HEK293T (cell line): ENCODE measurements around the gene B3GAT3.
"Not testable (repeated sequence)": the region's sequence is repeated elsewhere in the genome, so short reads cannot be mapped to it uniquely, and the experiment has no call there.

Source experiments
- CTCF ChIA-PET: fragments of 350-600 bp; formaldehyde crosslinking; extraction: SDS; loops from one replicate; lab custom pipeline; 2021; ENCODE audit warnings: antibody characterized with exemption, inconsistent platforms; lab: Yijun Ruan, JAX
- POLR2A ChIA-PET: fragments of 350-600 bp; formaldehyde crosslinking; extraction: SDS; loops from one replicate; lab custom pipeline; 2020; ENCODE audit warnings: antibody characterized with exemption, inconsistent platforms; lab: Yijun Ruan, JAX
- DNase-seq: peaks from one replicate; pipeline ENCODE4 v3.0.0; 2012; ENCODE audit warnings: mixed read lengths; ENCODE audit errors: extremely low spot score
- ARNT ChIP-seq: fragments of 450-650 bp; IDR thresholded peaks from 2 replicates; pipeline ENCODE4 v1.6.1; 2017; ENCODE audit warnings: mild to moderate bottlenecking
- BHLHE40 ChIP-seq: fragments of 450-650 bp; IDR thresholded peaks from 2 replicates; pipeline ENCODE4 v1.6.1; 2016; ENCODE audit warnings: mild to moderate bottlenecking, moderate library complexity, borderline replicate concordance
- CTBP1 ChIP-seq: fragments of 450-650 bp; IDR thresholded peaks from 2 replicates; pipeline ENCODE4 v1.6.1; 2016; ENCODE audit warnings: borderline replicate concordance
- ELF4 ChIP-seq: fragments of 450-650 bp; IDR thresholded peaks from 2 replicates; pipeline ENCODE4 v1.6.1; 2017; ENCODE audit warnings: antibody characterized with exemption
- FOXA1 ChIP-seq: fragments of 450-650 bp; IDR thresholded peaks from 2 replicates; pipeline ENCODE4 v1.6.1; 2016; ENCODE audit warnings: mild to moderate bottlenecking
- FOXK2 ChIP-seq: fragments of 450-650 bp; IDR thresholded peaks from 2 replicates; pipeline ENCODE4 v1.6.1; 2016; ENCODE audit warnings: mild to moderate bottlenecking
- FOXM1 ChIP-seq: fragments of 450-650 bp; IDR thresholded peaks from 2 replicates; pipeline ENCODE4 v1.6.1; 2017; ENCODE audit warnings: mild to moderate bottlenecking, borderline replicate concordance
- HDGF ChIP-seq: fragments of 450-650 bp; IDR thresholded peaks from 2 replicates; pipeline ENCODE4 v1.6.1; 2017; ENCODE audit warnings: antibody characterized with exemption, borderline replicate concordance
- L3MBTL2 ChIP-seq: fragments of 450-650 bp; conservative IDR thresholded peaks from 2 replicates; pipeline ENCODE4 v1.6.1; 2016; ENCODE audit warnings: mild to moderate bottlenecking
- LEF1 ChIP-seq: fragments of 450-650 bp; IDR thresholded peaks from 2 replicates; pipeline ENCODE4 v1.6.1; 2017; ENCODE audit warnings: mild to moderate bottlenecking, borderline replicate concordance
- NFRKB ChIP-seq: fragments of 450-650 bp; IDR thresholded peaks from 2 replicates; pipeline ENCODE4 v1.6.1; 2016; ENCODE audit warnings: mild to moderate bottlenecking, moderate library complexity
- PKNOX1 ChIP-seq: fragments of 450-650 bp; IDR thresholded peaks from 2 replicates; pipeline ENCODE4 v1.6.1; 2016
- SP1 ChIP-seq: fragments of 450-650 bp; IDR thresholded peaks from 2 replicates; pipeline ENCODE4 v1.6.1; 2017
- SUZ12 ChIP-seq: fragments of 450-650 bp; IDR thresholded peaks from 2 replicates; pipeline ENCODE4 v1.6.1; 2016; ENCODE audit warnings: mild to moderate bottlenecking
- TARDBP ChIP-seq: fragments of 450-650 bp; IDR thresholded peaks from 2 replicates; pipeline ENCODE4 v1.6.1; 2016
- ZNF384 ChIP-seq: fragments of 450-650 bp; IDR thresholded peaks from 2 replicates; pipeline ENCODE4 v1.6.1; 2016

The B3GAT3 gene

DNA sequence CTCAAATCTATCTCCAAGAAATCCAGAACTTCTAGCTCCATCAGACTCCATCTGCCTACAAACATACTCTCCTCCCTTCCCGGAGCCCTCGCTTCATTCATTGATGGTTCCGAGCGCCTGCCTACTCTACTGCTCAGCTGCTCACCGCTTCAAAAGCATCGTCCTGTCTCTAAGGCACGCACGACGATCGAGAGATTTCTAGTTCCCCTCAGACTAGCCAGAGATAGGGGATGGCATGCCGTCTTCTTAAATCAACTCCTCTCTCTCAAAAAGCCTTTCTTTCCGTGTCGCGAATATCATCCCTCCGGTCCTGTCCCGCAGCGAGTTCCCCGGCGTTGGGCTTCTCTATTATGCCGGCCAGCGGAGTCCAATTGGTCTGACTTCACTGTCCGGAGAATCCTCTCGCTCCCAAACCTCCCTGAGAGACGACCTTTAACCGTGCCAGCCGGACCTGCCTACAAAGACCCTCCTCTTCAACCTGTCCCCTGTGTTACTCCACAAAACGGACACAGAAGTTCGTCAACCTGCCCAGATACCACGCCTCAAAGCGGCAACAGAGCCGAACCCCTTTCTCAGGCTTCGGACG, 48.7 kb downstream of the B3GAT3 start:
- no peak for DNase-seq

DNA sequence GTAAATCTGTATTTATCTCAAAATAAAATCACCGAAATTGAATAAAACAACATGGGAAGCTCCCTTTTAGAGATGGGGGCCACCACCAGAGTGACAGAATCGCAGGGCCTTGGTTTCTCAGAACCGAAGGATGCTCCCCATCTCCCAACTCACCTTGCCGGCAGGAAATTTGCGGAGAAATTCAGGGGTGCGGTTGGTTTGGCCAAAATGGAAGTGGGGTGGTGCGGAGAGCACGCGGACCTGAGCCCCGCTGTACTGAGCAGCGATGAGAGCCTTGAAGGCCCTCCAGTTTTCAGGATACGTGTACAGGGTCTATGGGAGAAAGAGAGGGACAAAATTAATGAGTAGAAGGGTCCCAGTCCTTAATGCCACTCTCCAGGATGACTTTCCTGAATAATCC, 49.4 kb downstream of the B3GAT3 start:
- TF ChIP-seq NFRKB (no peak), ELF4 (no peak), FOXM1 (no peak)
- ChIA-PET CTCF (no interaction called here), POLR2A (interaction anchor here (0.9 to 3.7 kb wide), 6 partner anchors 8 to 19 kb away, joined by 3 to 40 read pairs (median 7); partner anchors contain the start of gene TUT1)
- no peak for DNase-seq

More for the DNA sequence above, 48.7 kb downstream of the B3GAT3 start:
- CTCF ChIA-PET = interaction anchor here (0.6 to 1.0 kb wide), 2 partner anchors 13 to 180 kb away, joined by 3 to 7 read pairs; no protein-coding TSS in a partner anchor
- no peak for TF ChIP-seq SP1
- TF ChIP-seq FOXM1 = no peak
- no peak for TF ChIP-seq PKNOX1
- TF ChIP-seq CTBP1 = no peak
- TF ChIP-seq SUZ12 = no peak
- TF ChIP-seq HDGF = no peak
- TF ChIP-seq L3MBTL2 = no peak
- no peak for TF ChIP-seq ARNT
- TF ChIP-seq ZNF384 = no peak
- no peak for TF ChIP-seq NFRKB
- TF ChIP-seq FOXK2 = no peak
- no peak for TF ChIP-seq ELF4
- no peak for TF ChIP-seq LEF1
- TF ChIP-seq BHLHE40 = no peak
- TF ChIP-seq TARDBP = no peak
- TF ChIP-seq FOXA1 = no peak
- POLR2A ChIA-PET = interaction anchor here (0.6 to 10.8 kb wide), 40 partner anchors 9 to 775 kb away, joined by 3 to 168 read pairs (median 4); partner anchors contain the start of genes AHNAK, B3GAT3, C11orf98 and CSKMT

DNA sequence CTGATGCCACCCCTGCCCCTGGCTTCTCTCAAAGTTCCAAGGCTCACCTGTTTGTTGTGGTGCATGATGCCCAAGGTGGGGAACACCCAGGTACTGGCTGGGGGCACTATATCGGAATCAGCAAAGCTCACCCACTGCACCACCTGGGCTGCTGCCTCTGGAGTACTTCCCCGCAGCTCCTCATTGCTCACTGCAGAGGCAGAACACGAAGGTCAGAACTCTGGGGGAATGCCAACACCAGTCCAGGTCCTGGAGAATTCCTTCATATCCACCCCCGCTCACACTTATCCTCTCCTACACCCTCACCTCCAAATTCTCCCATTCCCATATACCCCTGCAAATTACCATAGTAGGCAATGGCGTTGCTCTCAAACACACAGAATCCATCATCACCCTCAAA, 50.3 kb downstream of the B3GAT3 start:
- POLR2A ChIA-PET, CTCF ChIA-PET, DNase-seq: not testable (repeated sequence)

DNA sequence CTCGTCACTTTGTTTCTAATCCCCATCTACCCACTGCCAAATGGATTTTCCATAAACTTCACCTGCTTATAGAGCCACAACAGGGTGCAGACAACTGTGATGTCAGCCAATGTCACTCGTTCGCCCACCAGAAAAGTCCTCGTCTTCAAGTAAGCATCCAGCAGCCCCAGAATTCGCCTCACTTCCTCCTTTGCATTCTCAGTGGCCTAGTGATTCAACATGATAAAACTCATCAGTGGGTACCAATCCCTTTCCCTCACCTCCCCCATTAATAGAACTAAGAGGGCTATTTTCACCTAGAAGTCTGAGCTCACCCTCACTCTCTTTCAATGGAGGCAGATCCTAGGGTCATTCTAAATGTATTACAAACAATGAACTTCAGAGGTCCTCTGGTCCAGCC, 50.9 kb downstream of the B3GAT3 start:
- POLR2A ChIA-PET = interaction anchor here (1.3 kb wide), 1 partner anchor 101 kb away, joined by 3 read pairs; the partner anchor contains the start of gene UQCC3
- DNase-seq, CTCF ChIA-PET: not testable (repeated sequence)

- POLR2A ChIA-PET = interaction anchor here (0.7 to 1.4 kb wide), 4 partner anchors 14 to 176 kb away, joined by 3 to 5 read pairs (median 3); partner anchors contain the start of genes TUT1 and UQCC3
- TF ChIP-seq FOXA1 (no peak), ELF4 (no peak), TARDBP (no peak), BHLHE40 (no peak)
- CTCF ChIA-PET = interaction anchor here (1.0 kb wide), 2 partner anchors 9 to 27 kb away, joined by 3 to 4 read pairs; no protein-coding TSS in a partner anchor
- no peak for DNase-seq
Observed at GRCh38 chr11:62569611-62570010, 52.2 kb downstream of the B3GAT3 start.

GRCh38 chr11:62567018-62567633, 54.7 kb downstream of the B3GAT3 start:
- no peak for TF ChIP-seq NFRKB
- TF ChIP-seq TARDBP = no peak
- TF ChIP-seq FOXA1 = no peak
- no peak for TF ChIP-seq ZNF384
- TF ChIP-seq LEF1 = no peak
- TF ChIP-seq FOXM1 = no peak
- no peak for TF ChIP-seq L3MBTL2
- no peak for TF ChIP-seq HDGF
- no peak for TF ChIP-seq SP1
- TF ChIP-seq BHLHE40 = no peak
- TF ChIP-seq ELF4 = no peak
- no peak for TF ChIP-seq FOXK2
- no peak for TF ChIP-seq SUZ12
- no peak for TF ChIP-seq PKNOX1
- no peak for TF ChIP-seq CTBP1
- no peak for TF ChIP-seq ARNT
- CTCF ChIA-PET = no interaction called here
- no peak for DNase-seq
- POLR2A ChIA-PET = interaction anchor here (1.1 kb wide), 1 partner anchor 10 kb away, joined by 3 read pairs; no protein-coding TSS in a partner anchor

DNA sequence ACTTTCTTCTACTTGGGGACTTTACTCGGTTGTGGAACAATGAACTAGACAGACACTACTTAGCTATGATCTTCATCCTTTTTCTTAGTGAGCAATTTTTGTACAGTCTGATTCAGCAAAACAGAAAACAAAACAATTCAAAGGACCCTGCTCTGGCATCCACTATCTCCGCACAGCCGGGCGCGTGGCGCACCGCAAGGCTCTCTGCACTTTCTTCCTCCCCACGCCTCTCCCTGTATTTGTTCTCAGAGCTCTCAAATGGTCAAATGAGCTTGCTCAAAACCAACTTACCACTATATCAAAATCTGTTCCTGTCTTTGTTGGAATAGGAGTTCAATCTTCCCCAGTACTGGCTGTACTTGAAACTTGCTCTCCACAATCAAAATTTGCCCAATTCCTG, 55.5 kb downstream of the B3GAT3 start:
- ChIA-PET POLR2A (interaction anchor here (1.0 to 4.2 kb wide), 3 partner anchors 7 to 45 kb away, joined by 3 to 37 read pairs (median 6); partner anchors contain the start of genes EEF1G and TUT1), CTCF (no interaction called here)
- TF ChIP-seq CTBP1 = no peak
- no peak for TF ChIP-seq TARDBP
- no peak for TF ChIP-seq ZNF384
- no peak for TF ChIP-seq LEF1
- TF ChIP-seq PKNOX1 = no peak
- no peak for TF ChIP-seq BHLHE40
- no peak for DNase-seq
